Loucy (cell line): Measurements from ENCODE around the gene SLC15A3.

Experiments used
- CTCF ChIP-seq: fragments of 200-600 bp; sonication (generic); conservative IDR thresholded peaks from 2 replicates; pipeline ENCODE4 v1.5.1; 2014; ENCODE audit warnings: mild to moderate bottlenecking, antibody characterized with exemption, low read length
- EZH2phosphoT487 ChIP-seq: fragments of 200-600 bp; IDR thresholded peaks from 2 replicates; pipeline ENCODE4 v1.6.1; 2018; ENCODE audit warnings: antibody characterized with exemption, mild to moderate bottlenecking, moderate library complexity, borderline replicate concordance

- TF ChIP-seq CTCF (no peak), EZH2phosphoT487 (no peak)
Observed at GRCh38 chr11:60921259-60921658, 30.7 kb downstream of the SLC15A3 start.
